IPS DF 19.7 (cell line): ENCODE results near the gene UBASH3A.

Experiments
- DNase-seq: peaks from one replicate; pipeline ENCODE4 v3.0.0-alpha.2; 2013; ENCODE audit warnings: low read depth, low spot score

The UBASH3A gene, protein sequence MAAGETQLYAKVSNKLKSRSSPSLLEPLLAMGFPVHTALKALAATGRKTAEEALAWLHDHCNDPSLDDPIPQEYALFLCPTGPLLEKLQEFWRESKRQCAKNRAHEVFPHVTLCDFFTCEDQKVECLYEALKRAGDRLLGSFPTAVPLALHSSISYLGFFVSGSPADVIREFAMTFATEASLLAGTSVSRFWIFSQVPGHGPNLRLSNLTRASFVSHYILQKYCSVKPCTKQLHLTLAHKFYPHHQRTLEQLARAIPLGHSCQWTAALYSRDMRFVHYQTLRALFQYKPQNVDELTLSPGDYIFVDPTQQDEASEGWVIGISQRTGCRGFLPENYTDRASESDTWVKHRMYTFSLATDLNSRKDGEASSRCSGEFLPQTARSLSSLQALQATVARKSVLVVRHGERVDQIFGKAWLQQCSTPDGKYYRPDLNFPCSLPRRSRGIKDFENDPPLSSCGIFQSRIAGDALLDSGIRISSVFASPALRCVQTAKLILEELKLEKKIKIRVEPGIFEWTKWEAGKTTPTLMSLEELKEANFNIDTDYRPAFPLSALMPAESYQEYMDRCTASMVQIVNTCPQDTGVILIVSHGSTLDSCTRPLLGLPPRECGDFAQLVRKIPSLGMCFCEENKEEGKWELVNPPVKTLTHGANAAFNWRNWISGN

DNA sequence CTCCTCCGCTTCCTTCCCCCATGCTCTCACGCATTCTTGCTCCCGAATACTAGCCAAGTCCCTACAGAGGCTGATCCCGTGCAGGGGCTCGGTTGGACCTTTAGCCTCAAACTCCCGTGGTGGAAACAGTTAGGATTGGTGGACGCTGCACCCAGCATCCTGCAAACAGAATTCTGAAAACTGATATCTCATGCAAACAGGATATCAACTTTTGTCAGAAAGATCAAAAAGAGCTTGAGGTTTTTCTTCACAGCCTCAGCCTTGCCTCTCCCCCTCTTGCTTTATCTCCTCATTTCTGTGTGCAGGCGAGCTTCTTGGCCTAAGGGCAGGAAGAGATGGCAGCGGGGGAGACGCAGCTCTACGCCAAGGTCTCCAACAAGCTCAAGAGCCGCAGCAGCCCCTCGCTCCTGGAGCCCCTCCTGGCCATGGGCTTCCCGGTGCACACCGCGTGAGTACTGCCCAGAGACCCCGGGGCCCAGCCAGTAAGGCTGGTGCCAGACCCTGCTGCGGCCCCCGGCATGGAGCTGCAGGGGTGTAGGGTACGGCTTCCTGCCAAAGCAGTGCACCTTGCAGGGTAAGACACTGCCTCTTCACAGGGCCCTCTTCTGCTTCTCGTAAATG is at the start of gene UBASH3A:
TSS of gene UBASH3A (plus strand) at position 292 of the 621 bp plus-strand sequence. CDS start at position 336, 44 bp downstream.
- no peak for DNase-seq

DNA sequence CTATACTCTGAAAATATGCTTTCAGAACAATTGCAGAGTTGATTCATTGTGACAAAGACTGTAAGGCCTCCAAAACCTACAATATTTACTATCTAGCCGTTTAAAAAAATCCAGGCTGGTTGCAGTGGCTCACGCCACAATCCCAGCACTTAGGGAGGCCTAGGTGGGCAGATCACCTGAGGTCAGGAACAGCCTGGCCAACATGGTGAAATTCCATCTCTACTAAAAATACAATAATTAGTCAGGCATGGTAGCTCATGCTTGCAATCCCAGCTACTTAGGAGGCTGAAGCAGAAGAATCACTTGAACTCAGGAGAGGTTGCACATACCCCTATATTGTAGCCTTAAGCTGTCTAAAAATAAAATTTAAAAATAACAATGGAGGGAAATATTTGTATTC is 47.7 kb upstream of the UBASH3A start:
- DNase-seq = no peak

- no peak for DNase-seq
These were observed 47.1 kb upstream of the UBASH3A start for GRCh38 chr21:42356650-42357049.

DNA sequence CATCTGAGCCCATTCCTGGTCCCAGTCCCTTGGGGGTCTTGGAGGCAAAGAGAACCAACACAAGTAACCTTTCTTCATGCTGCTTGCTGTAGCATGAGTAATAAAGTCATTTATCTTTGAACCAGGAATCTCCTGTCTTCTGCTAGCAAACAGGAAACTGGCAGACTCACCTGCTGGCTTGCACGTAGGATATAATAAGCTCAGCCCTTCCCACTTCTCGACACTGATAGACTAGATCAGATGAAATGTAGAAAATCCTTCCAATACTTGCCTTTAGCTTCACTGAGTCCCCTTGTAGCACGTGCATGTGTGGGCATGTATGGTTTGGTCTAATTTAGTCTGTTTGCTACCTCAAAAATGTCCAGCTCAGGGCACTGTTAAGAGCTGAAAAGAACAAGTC is 46.4 kb upstream of the UBASH3A start:
- DNase-seq = no peak

DNA sequence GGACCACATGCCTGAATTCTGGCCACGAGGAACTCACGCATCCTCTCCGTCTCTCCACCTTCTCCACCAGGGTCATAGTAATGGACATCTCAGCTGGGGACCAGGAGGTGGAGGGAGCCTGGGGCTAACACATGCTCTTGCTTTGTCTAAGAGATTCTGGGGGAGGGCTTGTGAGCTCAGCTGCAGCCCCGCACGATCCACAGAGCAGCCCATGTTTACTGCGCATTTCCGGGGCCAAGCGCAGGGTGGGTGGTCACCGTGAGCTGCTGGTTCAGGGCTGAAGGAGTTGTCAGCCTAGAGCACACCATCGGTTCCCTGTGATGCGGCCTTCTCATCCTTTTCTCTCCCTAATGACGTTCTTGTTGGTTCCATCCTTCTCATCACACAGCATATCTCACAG is 45.4 kb upstream of the UBASH3A start:
- DNase-seq = no peak

DNA sequence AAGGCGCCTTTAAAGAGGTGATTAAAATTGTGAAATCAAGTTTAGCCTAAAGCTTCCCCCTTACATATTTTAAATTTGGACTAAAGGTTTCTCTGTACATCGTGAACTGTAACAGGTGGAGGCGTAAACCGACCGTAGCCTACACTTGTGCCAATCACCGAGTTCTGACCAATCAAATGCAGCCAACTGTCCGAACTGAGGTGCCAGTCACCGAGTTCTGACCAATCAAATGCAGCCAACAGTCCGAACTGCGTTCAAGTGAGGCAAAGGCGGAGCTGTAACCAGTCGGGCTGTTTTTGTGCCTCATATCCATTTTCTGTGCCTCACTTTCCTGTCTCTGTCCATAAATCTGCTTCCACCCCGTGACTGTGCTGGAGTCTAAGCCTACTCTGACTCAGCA is 44.8 kb upstream of the UBASH3A start:
- no peak for DNase-seq

DNA sequence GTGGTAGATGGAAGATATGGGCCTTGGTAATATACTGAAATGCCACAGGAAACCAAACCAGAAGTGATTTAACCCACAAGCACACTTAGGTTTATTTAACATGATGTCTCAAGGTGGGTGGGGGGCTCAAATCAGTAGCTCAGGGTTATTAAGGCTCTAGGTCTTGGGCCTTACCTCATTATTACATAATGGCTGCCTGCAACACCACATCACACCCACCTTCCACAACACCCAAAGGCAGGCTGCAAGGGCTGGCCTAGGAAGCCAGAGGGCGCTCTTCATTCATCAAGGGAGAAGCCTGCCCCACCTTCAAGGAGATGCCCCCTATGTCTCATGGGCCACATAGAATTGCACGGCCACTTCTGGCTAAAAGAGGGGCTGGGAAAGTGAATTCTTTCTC is 43.4 kb upstream of the UBASH3A start:
- no peak for DNase-seq

- DNase-seq = no peak
These were observed 42.4 kb upstream of the UBASH3A start for GRCh38 chr21:42361286-42361685.

DNA sequence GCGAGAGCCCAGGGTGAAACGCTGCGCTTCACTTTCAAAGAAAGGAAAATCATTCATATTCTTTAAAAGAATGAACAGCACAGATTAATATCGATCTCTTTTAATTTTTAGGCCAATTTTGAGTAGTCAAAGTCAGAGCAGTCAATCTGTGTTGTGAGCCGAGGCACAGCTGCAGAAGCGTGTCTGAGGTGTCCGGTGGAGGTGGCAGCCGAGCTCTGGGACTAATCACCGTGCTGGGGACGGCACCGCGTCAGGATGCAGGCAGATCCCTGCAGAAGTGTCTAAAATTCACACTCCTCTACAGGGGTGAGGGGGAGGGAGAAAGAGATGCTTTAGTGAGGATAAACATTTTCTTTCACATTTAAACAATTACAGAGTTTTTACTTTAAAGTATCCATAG is 41.5 kb upstream of the UBASH3A start:
- no peak for DNase-seq

- DNase-seq = no peak
These were observed 41.0 kb upstream of the UBASH3A start for GRCh38 chr21:42362700-42363099.

DNA sequence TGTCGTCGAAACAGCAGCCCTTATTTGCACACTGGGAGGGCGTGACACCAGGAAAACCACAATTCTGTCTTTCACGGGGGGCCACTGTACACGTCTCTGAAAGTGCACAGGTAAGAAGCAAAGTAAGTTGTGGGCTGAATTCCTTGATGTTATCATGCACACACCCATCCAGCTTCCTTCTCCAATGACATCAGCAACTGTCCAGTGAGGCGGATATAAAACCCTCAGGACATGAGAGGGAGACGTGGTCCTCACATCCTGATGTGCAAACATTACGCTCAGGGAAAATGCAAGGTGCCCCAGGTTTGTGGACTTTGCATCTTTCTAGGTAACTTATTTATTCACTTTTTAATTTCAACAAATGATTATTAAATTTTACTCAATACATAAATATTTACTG is 40.4 kb upstream of the UBASH3A start:
- no peak for DNase-seq

- DNase-seq = no peak
These were observed 39.3 kb upstream of the UBASH3A start for GRCh38 chr21:42364304-42364865.

DNA sequence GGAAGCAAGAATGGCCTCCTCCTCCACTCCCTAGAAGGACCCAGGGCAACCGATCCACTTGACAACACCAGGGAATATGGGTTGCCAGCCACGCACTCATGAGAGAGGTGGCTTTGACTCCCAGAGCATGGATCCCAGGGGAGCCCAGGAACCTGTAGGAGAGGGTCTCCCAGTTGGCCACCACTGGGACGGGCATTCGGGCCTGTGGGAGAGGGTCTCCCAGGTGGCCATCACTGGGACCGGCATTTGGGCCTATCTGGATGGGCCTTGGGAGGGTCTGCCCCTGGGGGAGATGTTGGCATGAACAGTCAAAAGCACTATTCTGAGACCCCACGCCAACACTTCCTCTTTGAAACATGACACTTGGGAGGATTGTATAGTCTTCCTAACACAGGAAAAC is 37.9 kb upstream of the UBASH3A start:
- DNase-seq = no peak

- DNase-seq = no peak
These were observed 37.3 kb upstream of the UBASH3A start, which contains the start of gene TFF1 for GRCh38 chr21:42366292-42367010. TSS of gene TFF1 (minus strand) at chr21:42366535. CDS start at chr21:42366495, 40 bp downstream.

DNA sequence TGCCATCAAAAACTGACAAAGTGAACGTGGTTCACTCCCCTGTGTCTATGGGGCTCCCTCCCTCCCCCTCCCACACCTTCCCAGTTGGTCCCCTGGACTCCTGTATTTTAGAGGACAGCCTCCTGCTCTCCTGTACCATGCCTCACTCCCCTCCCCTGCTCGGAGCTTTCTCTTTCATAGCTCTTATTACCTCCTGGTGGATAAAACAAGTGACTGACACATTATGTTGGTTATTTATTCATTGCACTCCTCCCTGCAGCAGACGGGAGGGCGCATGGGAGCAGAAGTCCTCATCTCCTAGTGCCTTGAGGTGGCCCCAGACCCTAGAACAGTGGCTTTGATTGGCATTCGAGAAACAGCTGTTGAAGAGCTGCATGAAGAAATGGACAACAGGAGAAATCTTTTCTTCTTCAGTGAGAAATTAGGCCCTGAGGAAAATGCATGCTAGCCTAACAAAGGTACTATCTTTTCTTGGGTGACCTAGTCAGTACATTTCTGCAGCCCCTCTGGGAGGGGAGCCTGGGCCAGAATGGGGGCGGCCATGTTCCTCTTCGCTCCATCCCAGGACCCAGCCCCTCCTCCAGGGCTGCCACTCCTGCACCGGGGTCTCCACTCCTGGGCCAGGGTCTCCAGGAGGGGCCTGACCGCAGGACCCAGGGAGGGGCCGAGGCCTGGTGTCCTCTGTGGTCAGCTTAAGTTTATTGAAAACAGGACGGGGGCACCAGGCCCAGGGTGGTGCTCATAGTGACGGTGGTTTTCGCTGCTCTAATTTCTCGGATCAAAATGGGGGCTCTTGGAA is 36.1 kb upstream of the UBASH3A start:
- DNase-seq = no peak

GRCh38 chr21:42369821-42370220 is 33.9 kb upstream of the UBASH3A start:
- no peak for DNase-seq

DNA sequence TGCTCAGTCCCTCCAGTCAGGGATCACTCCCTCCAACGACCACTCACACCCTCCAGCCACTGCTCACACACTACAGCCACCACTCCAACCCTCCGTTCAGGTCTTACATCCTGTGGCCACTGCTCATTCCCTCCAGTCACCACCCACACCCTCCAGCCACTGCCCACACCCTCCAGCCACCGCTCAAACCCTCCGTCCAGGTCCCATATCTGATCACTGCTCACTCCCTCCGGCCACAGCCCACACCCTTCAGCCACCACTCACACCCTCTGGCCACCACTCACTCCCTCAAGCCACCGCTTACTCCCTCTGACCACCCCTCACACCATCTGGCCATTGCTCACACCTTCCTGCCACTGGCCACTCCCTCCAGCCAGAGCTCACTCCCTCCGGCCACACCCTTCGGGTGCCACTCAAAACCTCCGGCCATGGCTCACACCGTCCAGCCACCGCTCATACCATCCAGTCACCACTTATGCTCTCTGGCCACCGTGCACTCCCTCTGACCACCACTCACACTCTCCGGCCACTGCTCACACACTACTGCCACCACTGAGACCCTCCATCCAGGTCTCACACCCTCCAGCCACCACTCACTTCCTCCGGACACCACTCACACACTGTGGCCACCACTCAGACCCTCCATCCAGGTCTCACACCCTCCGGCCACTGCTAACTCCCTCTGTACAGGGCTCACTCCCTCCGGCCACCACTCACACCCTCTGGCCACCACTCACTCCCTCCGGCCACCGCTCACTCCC is 32.6 kb upstream of the UBASH3A start:
- DNase-seq = no peak

GRCh38 chr21:42373196-42373907 is 30.4 kb upstream of the UBASH3A start:
- DNase-seq = no peak

- no peak for DNase-seq
These were observed 29.7 kb upstream of the UBASH3A start for GRCh38 chr21:42373908-42374455.
